Stimulated activated CD8-positive, alpha-beta memory T cell treated with anti-CD3 and anti-CD28 coated beads, Interleukin-2, amount 100 ng/mL, for 48 hours (primary cell): ENCODE data around the gene SUCLG2.

ENCODE experiments used
- DNase-seq, 2 donors: peaks; one replicate each; pipeline ENCODE4 v3.0.0-alpha.2; 2020; ENCODE audit warnings: low read depth in 2 of 2

SUCLG2 gene

GRCh38 chr3:67458896-67459530 is 195.4 kb downstream of the SUCLG2 start:
- DNase-seq = no peak

GRCh38 chr3:67458408-67458807 is 196.0 kb downstream of the SUCLG2 start:
- no peak for DNase-seq

- DNase-seq = no peak
These were observed 200.8 kb downstream of the SUCLG2 start for GRCh38 chr3:67453628-67454027.

GRCh38 chr3:67450153-67450552 is 204.3 kb downstream of the SUCLG2 start:
- no peak for DNase-seq

GRCh38 chr3:67447393-67447792 is 207.0 kb downstream of the SUCLG2 start:
- DNase-seq = no peak

- no peak for DNase-seq
These were observed 216.6 kb downstream of the SUCLG2 start for GRCh38 chr3:67437789-67438188.

- no peak for DNase-seq
These were observed 217.3 kb downstream of the SUCLG2 start for GRCh38 chr3:67437090-67437489.

GRCh38 chr3:67433109-67433508 is 221.3 kb downstream of the SUCLG2 start:
- DNase-seq = no peak

GRCh38 chr3:67431887-67432286 is 222.5 kb downstream of the SUCLG2 start:
- no peak for DNase-seq

GRCh38 chr3:67423722-67424121 is 230.7 kb downstream of the SUCLG2 start:
- no peak for DNase-seq

- no peak for DNase-seq
These were observed 232.5 kb downstream of the SUCLG2 start for GRCh38 chr3:67421912-67422311.

GRCh38 chr3:67419779-67420178 is 234.6 kb downstream of the SUCLG2 start:
- DNase-seq = no peak

- no peak for DNase-seq
These were observed 235.2 kb downstream of the SUCLG2 start for GRCh38 chr3:67419218-67419529.

- DNase-seq = no peak
These were observed 235.8 kb downstream of the SUCLG2 start for GRCh38 chr3:67418426-67419217.

GRCh38 chr3:67416703-67417102 is 237.7 kb downstream of the SUCLG2 start:
- DNase-seq = no peak

GRCh38 chr3:67415511-67415910 is 238.9 kb downstream of the SUCLG2 start:
- DNase-seq = no peak

GRCh38 chr3:67414740-67415139 is 239.7 kb downstream of the SUCLG2 start:
- no peak for DNase-seq

GRCh38 chr3:67405193-67405592 is 249.2 kb downstream of the SUCLG2 start:
- DNase-seq = no peak

- no peak for DNase-seq
These were observed 251.5 kb downstream of the SUCLG2 start for GRCh38 chr3:67402873-67403272.

GRCh38 chr3:67401921-67402320 is 252.5 kb downstream of the SUCLG2 start:
- DNase-seq = no peak

- DNase-seq = no peak
These were observed 253.9 kb downstream of the SUCLG2 start for GRCh38 chr3:67400476-67400875.

GRCh38 chr3:67389176-67389575 is 265.2 kb downstream of the SUCLG2 start:
- DNase-seq = no peak

GRCh38 chr3:67388738-67389137 is 265.7 kb downstream of the SUCLG2 start:
- no peak for DNase-seq

- DNase-seq = no peak
These were observed 268.0 kb downstream of the SUCLG2 start for GRCh38 chr3:67386451-67386850.
